OCI-LY3 (cell line): ENCODE results near the gene TF.

Source experiments
- CTCF ChIP-seq: fragments of 200-600, 300-600 bp; sonication (generic); IDR thresholded peaks from 2 replicates; pipeline ENCODE4 v1.5.1; 2014; ENCODE audit warnings: antibody characterized with exemption, low read length, low read depth
- EZH2phosphoT487 ChIP-seq: fragments of 200-600 bp; shearing (Covaris generic); IDR thresholded peaks from 2 replicates; pipeline ENCODE4 v1.6.1; 2018; ENCODE audit warnings: antibody characterized with exemption, mixed run types, low read depth

GRCh38 chr3:133756716-133757694 lies 10.8 kb downstream of the TF start:
- no peak for TF ChIP-seq CTCF
- no peak for TF ChIP-seq EZH2phosphoT487
